Liver (tissue), 9 donors: ENCODE measurements around the gene CFAP99. TPM values are rescaled to one million over a fixed set of nuclear protein-coding genes. Genes with fewer than 3 reads are reported as not detected.

ENCODE experiments used
- DNase-seq: peaks from one replicate; pipeline ENCODE4 v3.0.0-alpha.2; 2017; ENCODE audit warnings: low spot score
- H3K27ac ChIP-seq, 2 donors: one replicate each; pipeline ENCODE4 v1.7.0; 2013; ENCODE audit warnings: inconsistent platforms in 2 of 2, low read length in 2 of 2, control low read depth in 1 of 2, low read depth in 1 of 2, mild to moderate bottlenecking in 1 of 2
- H3K27me3 ChIP-seq, 4 donors: one replicate each; pipeline versions ENCODE4 v1.6.1 to v1.7.0; 2013; ENCODE audit warnings: low read length in 3 of 4, inconsistent platforms in 1 of 4, mild to moderate bottlenecking in 1 of 4, moderate library complexity in 1 of 4; ENCODE audit not compliant: control insufficient read depth in 4 of 4, insufficient read depth in 4 of 4
- H3K36me3 ChIP-seq, 4 donors: one replicate each; pipeline versions ENCODE4 v1.6.1 to v1.7.0; 2013; ENCODE audit warnings: low read length in 3 of 4, mild to moderate bottlenecking in 3 of 4, low read depth in 1 of 4, moderate library complexity in 1 of 4; ENCODE audit not compliant: control insufficient read depth in 4 of 4, insufficient read depth in 3 of 4
- H3K4me1 ChIP-seq, 4 donors: one replicate each; pipeline versions ENCODE4 v1.6.1 to v1.7.0; 2013; ENCODE audit warnings: low read length in 3 of 4, mild to moderate bottlenecking in 3 of 4, moderate library complexity in 1 of 4; ENCODE audit not compliant: control insufficient read depth in 4 of 4, insufficient read depth in 4 of 4
- H3K4me3 ChIP-seq, 3 donors: one replicate each; pipeline versions ENCODE4 v1.6.1 to v1.7.0; 2013; ENCODE audit warnings: low read length in 3 of 3, control low read depth in 1 of 3, low read depth in 1 of 3, mild to moderate bottlenecking in 1 of 3
- H3K9ac ChIP-seq, 2 donors: one replicate each; pipeline ENCODE4 v1.7.0; 2013; ENCODE audit warnings: low read length in 2 of 2, mild to moderate bottlenecking in 2 of 2, moderate library complexity in 2 of 2, control low read depth in 1 of 2, low read depth in 1 of 2
- H3K9me3 ChIP-seq, 4 donors: one replicate each; pipeline versions ENCODE4 v1.6.1 to v1.7.0; 2013; ENCODE audit warnings: low read length in 3 of 4; ENCODE audit not compliant: control insufficient read depth in 4 of 4
- ATF3 ChIP-seq: IDR thresholded peaks from 2 replicates; pipeline ENCODE4 v1.6.1; 2016; ENCODE audit warnings: antibody characterized with exemption
- EGR1 ChIP-seq, 2 donors: IDR thresholded peaks; 2 replicates each; pipeline ENCODE4 v1.6.1; 2016 to 2018; ENCODE audit warnings: antibody characterized with exemption in 2 of 2, low read depth in 2 of 2
- FOXA1 ChIP-seq: IDR thresholded peaks from 2 replicates; pipeline ENCODE4 v1.6.1; 2016; ENCODE audit warnings: antibody characterized with exemption
- FOXA2 ChIP-seq: IDR thresholded peaks from 2 replicates; pipeline ENCODE4 v1.6.1; 2016; ENCODE audit warnings: antibody characterized with exemption
- HNF4A ChIP-seq, 2 donors: conservative IDR thresholded peaks; 2 replicates each; pipeline ENCODE4 v1.6.1; 2016; ENCODE audit warnings: antibody characterized with exemption in 2 of 2, mild to moderate bottlenecking in 2 of 2
- MAX ChIP-seq: IDR thresholded peaks from 2 replicates; pipeline ENCODE4 v1.6.1; 2016; ENCODE audit warnings: antibody characterized with exemption
- NR2F2 ChIP-seq: IDR thresholded peaks from 2 replicates; pipeline ENCODE4 v1.6.1; 2016; ENCODE audit warnings: antibody characterized with exemption
- RXRA ChIP-seq, 2 donors: IDR thresholded peaks; 2 replicates each; pipeline ENCODE4 v1.6.1; 2017 to 2018; ENCODE audit warnings: antibody characterized with exemption in 2 of 2, mild to moderate bottlenecking in 1 of 2
- SP1 ChIP-seq: IDR thresholded peaks from 2 replicates; pipeline ENCODE4 v1.6.1; 2018; ENCODE audit warnings: antibody characterized with exemption, mild to moderate bottlenecking
- YY1 ChIP-seq: IDR thresholded peaks from 2 replicates; pipeline ENCODE4 v1.6.1; 2016; ENCODE audit warnings: antibody characterized with exemption, mild to moderate bottlenecking
- ZBTB33 ChIP-seq: IDR thresholded peaks from 2 replicates; pipeline ENCODE4 v1.6.1; 2016; ENCODE audit warnings: antibody characterized with exemption
- WGBS: extraction: QIAGEN DNeasy Blood & Tissue Kit; methylation state at CpG from one replicate; pipeline ENCODE4 v1.1.7; 2013; 5-methylcytosine and 5-hydroxymethylcytosine counted together
- polyA plus RNA-seq, 2 donors: library from polyadenylated mRNA; stranded (reverse) in 1 of 2; unstranded in 1 of 2; fragments of 200-250 nt in 1 of 2; fragments of >200 nt in 1 of 2; fragmentation: Nextera tagmentation in 1 of 2; extraction: Ambion mirVana in 1 of 2; gene quantifications; one replicate each; pipeline versions ENCODE4 v1.2.1 to v1.2.3, GENCODE V29; 2013 to 2015
- total RNA-seq, 2 donors: library from RNA; depleted of rRNA; stranded (reverse); fragments of >200 nt; gene quantifications; one replicate each; pipeline ENCODE4 v1.2.3, GENCODE V29; 2014
- TF ChIP-seq, protein P1 (sequence below): fragments of 150-350 bp; IDR thresholded peaks from 2 replicates; pipeline ENCODE4 v1.5.1; 2017; ENCODE audit warnings: improper control_type of control experiment, low read depth, low read length; ENCODE audit not compliant: missing input control
- TF ChIP-seq, protein P2 (sequence below): IDR thresholded peaks from 2 replicates; pipeline ENCODE4 v1.6.1; 2016; ENCODE audit warnings: antibody characterized with exemption, mild to moderate bottlenecking
- donor health status: healthy.
- donor health status: healthy.
- donor health status: healthy.
- donor health status: healthy.
- donor health status: healthy.

The CFAP99 gene
- total and polyA plus RNA-seq, 4 donors: 0.33 to 0.36 TPM; not detected in 2

DNA sequence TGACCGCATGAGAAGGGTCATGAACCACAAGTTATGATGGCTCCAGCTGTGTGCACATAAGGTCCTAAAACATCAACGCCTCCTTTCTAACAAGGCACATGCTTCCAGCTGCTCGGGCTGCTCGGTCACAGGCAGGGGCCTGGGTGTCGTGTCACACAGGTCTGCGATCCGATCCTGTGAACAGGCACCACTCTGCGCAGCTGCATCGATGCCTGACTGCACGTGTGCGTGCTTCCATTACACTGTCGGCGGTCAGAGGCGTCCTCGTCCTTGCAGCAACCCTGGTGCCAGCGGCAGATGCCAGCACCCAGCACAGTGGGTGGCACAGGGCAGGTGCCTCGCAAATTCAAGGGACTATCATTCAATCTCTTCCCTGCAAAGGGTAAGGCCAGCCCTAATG is 24.2 kb upstream of the CFAP99 start:
- WGBS: 88% methylated on average over 17 of the region's 17 CpGs
- DNase-seq: no peak
- TF ChIP-seq RXRA (IDR thresholded peaks at IDR 0.05) (peak in 1 of 2 donors; percentile 10), HNF4A (conservative IDR thresholded peaks at IDR 0.05) (no peak)
- Histone ChIP-seq H3K27ac (no peak overlapping the region), H3K27me3 (no peaks in the 10 kb centered on the region), H3K4me3 (no peak overlapping the region), H3K4me1 (peaks cover 0 to 4% (median 1%) of the 10 kb centered on the region in 4 donors), H3K9ac (no peak overlapping the region), H3K36me3 (no peaks in the 10 kb centered on the region), H3K9me3 (no peaks in the 10 kb centered on the region)

DNA sequence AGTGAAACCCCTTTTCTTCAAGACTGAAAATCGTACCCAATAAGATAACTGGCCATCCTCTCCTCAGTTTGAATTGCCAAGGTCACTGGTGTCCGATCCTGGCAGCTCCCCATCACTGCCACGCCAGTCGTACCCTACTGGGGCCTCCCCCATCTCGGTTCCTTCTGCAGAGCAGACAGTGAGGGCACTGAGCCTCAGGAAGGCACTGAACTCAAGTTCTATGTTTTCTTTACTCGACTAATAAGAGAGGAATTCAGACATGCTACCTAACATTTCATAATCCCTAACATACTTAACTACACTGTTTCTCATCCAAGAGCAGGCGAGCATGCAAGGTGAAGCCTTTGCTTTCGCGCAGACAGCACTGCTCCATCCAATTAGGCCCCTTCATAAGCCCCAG is 23.7 kb upstream of the CFAP99 start:
- H3K36me3 ChIP-seq: no peaks in the 10 kb centered on the region
- no peak overlapping the region for H3K4me3 ChIP-seq
- H3K9ac ChIP-seq: no peak overlapping the region
- no peaks in the 10 kb centered on the region for H3K9me3 ChIP-seq
- no peak overlapping the region for H3K27ac ChIP-seq
- no peaks in the 10 kb centered on the region for H3K27me3 ChIP-seq
- H3K4me1 ChIP-seq: peaks cover 0 to 4% (median 1%) of the 10 kb centered on the region in 4 donors
- no peak for DNase-seq
- 95% methylated on average over 9 of the region's 9 CpGs for WGBS
- TF ChIP-seq MAX: no peak

GRCh38 chr4:2395584-2395983 is 23.2 kb upstream of the CFAP99 start:
- no peaks in the 10 kb centered on the region for H3K27me3 ChIP-seq
- no peaks in the 10 kb centered on the region for H3K9me3 ChIP-seq
- no peak overlapping the region for H3K9ac ChIP-seq
- TF ChIP-seq, protein P1, sequence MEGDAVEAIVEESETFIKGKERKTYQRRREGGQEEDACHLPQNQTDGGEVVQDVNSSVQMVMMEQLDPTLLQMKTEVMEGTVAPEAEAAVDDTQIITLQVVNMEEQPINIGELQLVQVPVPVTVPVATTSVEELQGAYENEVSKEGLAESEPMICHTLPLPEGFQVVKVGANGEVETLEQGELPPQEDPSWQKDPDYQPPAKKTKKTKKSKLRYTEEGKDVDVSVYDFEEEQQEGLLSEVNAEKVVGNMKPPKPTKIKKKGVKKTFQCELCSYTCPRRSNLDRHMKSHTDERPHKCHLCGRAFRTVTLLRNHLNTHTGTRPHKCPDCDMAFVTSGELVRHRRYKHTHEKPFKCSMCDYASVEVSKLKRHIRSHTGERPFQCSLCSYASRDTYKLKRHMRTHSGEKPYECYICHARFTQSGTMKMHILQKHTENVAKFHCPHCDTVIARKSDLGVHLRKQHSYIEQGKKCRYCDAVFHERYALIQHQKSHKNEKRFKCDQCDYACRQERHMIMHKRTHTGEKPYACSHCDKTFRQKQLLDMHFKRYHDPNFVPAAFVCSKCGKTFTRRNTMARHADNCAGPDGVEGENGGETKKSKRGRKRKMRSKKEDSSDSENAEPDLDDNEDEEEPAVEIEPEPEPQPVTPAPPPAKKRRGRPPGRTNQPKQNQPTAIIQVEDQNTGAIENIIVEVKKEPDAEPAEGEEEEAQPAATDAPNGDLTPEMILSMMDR: no peak
- TF ChIP-seq ATF3: no peak
- no peak for TF ChIP-seq SP1
- TF ChIP-seq YY1: no peak
- TF ChIP-seq, protein P2, sequence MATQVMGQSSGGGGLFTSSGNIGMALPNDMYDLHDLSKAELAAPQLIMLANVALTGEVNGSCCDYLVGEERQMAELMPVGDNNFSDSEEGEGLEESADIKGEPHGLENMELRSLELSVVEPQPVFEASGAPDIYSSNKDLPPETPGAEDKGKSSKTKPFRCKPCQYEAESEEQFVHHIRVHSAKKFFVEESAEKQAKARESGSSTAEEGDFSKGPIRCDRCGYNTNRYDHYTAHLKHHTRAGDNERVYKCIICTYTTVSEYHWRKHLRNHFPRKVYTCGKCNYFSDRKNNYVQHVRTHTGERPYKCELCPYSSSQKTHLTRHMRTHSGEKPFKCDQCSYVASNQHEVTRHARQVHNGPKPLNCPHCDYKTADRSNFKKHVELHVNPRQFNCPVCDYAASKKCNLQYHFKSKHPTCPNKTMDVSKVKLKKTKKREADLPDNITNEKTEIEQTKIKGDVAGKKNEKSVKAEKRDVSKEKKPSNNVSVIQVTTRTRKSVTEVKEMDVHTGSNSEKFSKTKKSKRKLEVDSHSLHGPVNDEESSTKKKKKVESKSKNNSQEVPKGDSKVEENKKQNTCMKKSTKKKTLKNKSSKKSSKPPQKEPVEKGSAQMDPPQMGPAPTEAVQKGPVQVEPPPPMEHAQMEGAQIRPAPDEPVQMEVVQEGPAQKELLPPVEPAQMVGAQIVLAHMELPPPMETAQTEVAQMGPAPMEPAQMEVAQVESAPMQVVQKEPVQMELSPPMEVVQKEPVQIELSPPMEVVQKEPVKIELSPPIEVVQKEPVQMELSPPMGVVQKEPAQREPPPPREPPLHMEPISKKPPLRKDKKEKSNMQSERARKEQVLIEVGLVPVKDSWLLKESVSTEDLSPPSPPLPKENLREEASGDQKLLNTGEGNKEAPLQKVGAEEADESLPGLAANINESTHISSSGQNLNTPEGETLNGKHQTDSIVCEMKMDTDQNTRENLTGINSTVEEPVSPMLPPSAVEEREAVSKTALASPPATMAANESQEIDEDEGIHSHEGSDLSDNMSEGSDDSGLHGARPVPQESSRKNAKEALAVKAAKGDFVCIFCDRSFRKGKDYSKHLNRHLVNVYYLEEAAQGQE: no peak
- TF ChIP-seq FOXA1: no peak
- TF ChIP-seq EGR1 (IDR thresholded peaks at IDR 0.05; ENCODE audit: low read depth in 2 of 2): no peak
- no peak for TF ChIP-seq NR2F2
- no peak for TF ChIP-seq MAX
- TF ChIP-seq ZBTB33: no peak
- TF ChIP-seq HNF4A (conservative IDR thresholded peaks at IDR 0.05): no peak
- no peak for TF ChIP-seq FOXA2
- peaks cover 0 to 4% (median 1%) of the 10 kb centered on the region in 4 donors for H3K4me1 ChIP-seq
- H3K4me3 ChIP-seq: no peak overlapping the region
- 79% methylated on average over 9 of the region's 9 CpGs for WGBS
- H3K27ac ChIP-seq: no peak overlapping the region
- no peaks in the 10 kb centered on the region for H3K36me3 ChIP-seq
- DNase-seq: no peak
